HG03457 (cell line): ENCODE results near the gene SERPING1.

Experiments
- ATAC-seq: cut with Tn5 transposase; IDR thresholded peaks from one replicate; pipeline ENCODE4 v1.9.1; 2021; ENCODE audit warnings: moderate number of reproducible peaks; ENCODE audit not compliant: unreplicated experiment

SERPING1 gene

DNA sequence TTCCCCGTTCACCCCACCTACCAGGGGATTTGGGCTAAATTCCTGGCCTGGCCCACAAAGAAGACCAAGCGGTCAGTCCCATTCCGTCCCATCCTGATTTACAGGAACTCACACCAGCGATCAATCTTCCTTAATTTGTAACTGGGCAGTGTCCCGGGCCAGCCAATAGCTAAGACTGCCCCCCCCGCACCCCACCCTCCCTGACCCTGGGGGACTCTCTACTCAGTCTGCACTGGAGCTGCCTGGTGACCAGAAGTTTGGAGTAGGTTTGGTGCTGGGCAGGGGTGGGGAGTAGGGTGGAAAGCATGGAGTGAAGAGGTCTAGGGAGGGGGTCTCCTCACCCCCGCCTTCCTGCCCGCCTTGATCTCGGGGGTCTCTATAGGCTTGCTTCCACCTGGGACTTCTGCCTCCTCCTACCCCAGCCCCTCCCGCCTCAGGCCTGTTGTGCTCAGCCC is at the start of gene SERPING1:
Gene SERPING1 (plus strand): TSS at position 225 of the 455 bp plus-strand sequence. CDS start 586 bp downstream, outside the sequence.
- no peak for ATAC-seq

DNA sequence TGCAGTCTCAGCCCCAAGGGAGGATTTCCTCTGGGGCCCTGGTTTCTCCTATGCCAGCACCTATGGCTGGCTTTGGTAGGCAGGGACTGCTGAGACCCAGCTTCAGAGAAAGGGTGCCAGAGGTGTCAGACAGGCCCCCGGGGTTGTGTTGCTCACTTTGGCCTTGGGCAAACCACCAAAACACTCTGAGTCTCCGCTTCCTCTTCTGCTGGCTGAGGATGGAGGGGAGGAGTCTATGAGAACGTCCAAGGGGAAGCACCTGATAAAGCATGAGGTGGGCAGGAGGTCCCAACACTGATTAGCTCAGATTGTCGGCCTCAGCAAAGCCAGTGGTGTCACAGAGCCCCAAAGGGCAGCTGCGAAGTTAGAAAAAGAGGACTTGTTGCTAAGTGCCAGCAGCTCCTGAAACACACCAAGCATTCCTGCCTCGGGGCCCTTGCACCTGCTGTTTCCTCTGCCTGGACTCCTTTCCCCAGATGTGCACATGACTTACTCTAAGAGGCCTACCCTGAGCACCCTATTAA is 49.6 kb upstream of the SERPING1 start:
- peak; percentile 90 for ATAC-seq

DNA sequence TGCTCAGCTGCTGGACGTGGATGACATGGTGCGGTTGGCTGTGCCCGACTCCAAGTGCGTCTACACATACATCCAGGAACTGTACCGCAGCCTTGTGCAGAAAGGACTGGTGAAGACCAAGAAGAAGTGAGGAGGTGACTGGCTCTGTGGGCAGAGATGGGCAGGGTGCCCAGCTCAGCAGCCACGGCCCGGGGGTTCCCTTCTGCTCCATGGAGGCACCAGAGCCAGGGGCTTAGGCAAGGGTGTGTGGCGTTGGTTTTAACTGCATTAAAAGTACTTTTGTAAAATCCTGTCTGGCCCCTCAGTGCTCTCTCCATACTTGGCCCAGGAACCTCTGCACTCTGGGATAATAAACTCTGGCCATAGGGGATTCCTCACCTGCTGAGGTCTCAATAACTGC is 47.5 kb upstream of the SERPING1 start:
- ATAC-seq = no peak

DNA sequence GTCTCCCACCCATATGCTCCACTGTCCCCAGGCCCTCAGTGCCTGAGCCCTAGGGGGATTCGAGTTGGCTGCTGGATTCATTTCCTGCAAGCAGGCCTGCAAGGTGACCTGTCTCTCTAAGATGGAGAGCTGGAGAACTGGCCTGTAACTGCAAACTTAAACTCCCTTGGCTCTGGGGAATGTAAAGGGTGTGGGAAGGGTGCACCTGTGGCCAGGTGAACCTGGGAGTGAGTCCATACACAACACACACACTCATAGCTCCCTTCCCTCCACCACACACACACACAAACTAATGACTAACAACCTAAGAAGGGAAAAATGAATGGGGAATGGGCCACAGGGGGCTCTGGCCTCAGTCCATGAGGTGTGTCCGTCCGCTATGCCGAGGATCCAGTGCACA is 45.5 kb upstream of the SERPING1 start:
- ATAC-seq = no peak

DNA sequence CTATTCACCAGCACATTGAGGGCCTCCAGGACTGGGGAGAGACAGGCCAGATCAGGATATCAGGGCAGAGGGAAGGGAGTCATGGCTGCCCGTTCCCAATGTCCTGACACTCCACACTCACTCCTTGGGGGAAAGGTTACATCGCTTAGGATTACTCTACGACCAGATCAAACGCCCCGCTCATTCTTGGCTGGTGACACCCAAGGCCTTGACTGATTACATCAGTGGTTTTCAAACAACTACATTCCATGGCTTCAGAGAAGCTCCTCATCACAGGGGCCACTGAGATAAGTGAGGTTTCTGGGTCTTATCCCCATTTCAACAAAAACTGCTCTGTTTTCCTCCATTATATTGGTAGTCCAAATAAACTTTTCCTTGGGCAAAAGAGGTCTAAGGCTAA is 45.0 kb upstream of the SERPING1 start:
- no peak for ATAC-seq

DNA sequence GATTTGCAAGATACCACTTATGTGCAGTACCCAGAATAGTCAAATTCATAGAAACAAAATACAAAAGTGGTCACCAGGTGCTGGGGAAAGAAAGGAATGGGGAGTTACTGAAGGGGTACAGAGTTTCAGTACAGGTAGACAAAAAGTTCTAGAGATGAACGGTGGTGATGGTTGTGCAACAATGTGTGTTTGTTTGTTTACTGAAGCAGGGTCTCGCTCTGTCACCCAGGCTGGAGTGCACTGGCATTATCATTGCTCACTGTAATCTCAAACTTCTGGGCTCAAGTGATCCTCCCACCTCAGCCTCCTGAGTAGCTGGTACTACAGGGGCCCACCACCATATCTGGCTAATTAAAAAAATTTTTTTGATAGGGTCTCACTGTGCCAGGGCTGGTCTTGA is 42.1 kb upstream of the SERPING1 start:
- no peak for ATAC-seq

DNA sequence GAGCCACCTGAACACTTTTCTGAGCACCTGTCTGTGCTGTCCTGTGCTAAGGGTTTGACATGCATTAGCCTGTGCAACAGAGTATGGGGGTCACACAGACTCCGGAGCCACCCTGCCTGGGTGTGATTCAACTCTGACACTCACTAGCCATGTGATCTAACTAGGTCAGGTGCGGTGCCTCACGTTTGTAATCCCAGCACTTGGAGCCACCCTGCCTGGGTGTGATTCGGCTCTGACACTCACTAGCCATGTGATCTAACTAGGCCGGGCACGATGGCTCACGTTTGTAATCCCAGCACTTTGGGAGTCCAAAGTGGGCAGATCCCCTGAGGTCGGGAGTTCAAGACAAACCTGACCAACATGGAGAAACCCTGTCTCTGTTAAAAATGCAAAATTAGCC is 41.4 kb upstream of the SERPING1 start:
- no peak for ATAC-seq

DNA sequence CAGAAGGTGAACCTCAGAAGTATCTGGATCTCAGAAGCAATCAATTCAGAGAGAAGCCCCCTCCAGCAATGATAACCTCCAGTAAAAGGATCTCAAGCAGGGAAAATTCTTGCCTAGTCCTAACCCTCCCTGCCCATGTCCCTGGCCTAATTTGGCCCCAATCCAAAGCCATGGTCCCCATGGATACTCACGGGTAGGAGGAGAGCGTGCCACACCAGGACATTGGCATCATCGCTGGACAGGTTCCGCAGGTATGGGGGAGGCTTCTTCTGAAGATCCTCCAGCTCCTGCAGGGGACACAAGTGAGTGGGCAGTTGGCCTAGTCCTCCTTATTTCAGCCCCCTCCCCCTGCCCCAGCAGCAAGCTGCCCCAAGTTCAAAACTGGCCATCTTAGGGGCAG is 37.3 kb upstream of the SERPING1 start:
- no peak for ATAC-seq

DNA sequence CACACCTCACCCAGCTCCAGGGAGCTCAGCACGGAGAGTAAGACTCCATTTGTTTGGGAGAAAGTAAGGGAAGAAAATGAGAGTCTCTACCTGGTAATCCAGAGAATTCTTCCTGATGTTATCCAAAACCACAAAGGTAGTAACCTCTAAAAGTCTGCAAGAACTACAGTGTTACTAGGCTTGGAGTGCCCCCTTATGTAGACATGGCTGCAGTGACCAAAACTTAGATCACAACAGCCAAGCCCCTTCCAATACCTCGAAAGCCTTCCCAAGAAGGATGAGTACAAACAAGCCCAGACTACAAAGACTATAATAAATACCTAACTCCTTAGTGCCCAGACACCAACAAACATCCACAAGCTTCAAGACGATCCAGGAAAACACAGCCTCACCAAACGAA is 34.9 kb upstream of the SERPING1 start:
- no peak for ATAC-seq

DNA sequence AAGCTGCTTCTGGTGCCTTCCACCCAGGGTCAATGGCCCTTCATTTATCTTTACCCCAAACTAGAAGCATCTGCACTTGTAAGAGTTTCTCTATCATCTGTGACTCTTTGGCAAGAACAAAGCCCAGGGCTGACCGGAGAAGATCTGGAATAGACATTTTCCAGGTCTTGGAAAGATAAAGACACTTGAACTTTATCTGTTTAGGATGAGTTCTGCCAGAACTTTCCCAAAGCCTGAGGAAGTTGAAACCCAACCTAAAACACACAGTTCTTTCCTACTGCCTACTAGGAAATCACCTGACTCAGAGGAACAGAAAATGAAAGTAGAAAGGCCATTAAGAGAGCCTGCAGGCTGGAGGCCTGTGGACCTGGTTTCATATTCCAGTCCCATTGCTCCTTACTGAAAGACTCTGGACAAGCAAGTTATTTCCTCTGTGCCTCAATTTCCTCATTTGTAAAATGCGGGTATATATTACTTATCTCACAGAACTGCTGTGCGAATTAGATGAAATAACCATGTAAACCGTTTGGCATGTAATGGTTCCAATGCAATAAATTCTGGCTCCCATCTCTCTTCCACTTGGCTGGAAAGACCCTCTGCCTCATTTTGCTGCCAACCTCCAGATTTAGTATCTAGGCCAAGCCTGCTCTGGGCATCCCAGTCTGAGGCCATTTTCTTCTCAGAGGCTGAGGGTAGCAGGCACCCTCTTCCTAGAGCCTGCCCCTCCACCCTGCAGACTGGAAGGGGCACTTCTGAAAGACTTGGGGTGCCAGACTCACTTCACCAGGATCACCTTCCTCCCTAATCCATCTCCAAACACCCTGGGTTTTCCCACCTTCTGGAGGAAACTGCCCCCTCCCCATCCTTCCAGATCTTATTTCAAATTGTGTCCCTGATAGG is 31.2 kb upstream of the SERPING1 start:
- ATAC-seq = peak; percentile 46

DNA sequence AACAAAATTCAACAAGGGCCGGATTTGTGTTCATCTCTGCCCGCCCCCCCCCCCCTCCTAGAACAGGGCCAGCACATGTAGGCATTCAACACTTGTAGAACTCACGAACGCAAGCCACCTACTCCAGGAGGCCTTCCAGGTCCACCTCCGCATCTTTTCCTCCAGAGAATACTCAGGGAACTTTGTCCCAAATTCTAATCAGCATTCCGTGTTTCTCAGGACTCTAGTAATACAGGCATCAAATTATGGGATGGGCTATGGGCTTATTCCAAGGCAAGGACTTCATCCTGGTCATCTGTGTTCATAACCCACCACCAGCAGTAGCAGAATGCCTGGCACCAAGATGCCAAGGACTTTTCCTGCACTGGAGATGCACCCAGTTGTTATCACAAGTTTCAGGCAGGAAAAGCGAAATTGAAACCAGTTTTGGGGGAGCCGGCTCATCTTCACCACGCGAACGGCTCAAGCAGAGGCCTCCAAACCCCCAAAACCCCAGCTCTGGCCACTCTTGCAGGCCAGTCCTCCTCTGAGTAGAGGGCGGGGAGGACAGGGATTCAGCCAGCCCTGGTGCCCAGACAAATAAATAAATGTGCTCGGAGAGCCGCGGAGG is 30.5 kb upstream of the SERPING1 start:
- ATAC-seq = no peak

DNA sequence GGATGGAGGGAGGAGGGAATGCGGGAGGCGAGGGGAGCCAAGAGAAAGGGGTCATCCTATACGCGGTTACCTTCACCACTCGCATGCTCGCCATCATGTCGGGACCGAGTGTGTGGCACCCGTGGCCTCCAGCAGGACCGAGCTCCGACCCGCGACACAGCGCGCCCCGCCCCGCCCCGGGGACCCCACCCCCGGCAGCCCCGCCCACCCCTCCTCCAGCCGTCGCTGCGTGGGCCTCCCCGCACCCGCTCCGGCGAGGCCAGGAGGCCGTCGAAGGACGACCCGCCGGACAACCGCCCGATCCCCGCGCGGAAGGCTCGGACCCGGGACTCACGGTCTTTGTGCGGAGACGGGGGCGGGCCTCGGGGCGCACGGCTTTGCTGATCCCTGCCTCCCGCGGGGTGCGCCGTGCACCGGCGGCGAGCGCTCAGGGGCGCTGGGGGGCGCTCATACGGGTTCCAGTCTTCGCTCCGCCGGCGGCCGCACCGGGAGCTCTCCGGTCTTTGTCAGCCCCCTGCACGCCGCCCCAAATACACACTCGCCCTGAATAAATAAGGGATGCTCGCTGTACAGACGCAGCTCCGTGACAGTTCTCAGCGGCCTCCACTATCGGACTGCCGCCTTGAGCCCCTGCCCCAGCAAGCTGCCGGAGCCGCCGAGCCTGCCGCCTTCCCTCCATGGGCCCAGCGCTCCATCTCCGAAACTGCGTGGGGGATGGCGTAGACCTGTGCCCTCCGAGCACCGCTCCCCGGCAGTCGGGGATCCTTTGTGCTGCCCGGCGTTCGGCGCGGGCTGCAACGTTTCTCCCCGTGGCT is 29.8 kb upstream of the SERPING1 start, which contains the start of gene UBE2L6:
Gene UBE2L6 (minus strand): TSS at position 158 of the 815 bp plus-strand sequence. CDS start 61 bp downstream, at position 97.
- ATAC-seq = peak; percentile 70

DNA sequence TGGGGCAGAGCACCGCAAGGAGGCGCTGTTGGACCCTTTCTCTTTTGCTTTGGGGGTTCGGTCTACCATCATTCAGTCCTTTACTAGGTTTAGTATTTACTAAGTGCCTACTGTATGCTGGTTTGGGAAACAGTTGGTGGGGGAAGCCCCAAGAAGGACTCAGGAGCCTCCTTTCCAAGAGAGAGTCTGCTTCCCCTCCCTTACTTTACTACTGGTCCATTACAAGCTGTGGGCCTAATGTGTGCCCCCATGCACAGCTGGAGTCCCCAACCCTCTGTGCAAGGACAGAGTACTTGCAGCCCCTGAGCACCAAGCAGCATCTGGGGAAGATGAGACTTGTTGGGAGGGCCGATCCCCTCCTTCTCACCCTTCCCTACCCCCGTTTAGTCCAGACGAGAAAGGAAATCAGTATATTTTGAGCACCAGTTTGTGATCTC is 29.1 kb upstream of the SERPING1 start:
- ATAC-seq = peak; percentile 7

DNA sequence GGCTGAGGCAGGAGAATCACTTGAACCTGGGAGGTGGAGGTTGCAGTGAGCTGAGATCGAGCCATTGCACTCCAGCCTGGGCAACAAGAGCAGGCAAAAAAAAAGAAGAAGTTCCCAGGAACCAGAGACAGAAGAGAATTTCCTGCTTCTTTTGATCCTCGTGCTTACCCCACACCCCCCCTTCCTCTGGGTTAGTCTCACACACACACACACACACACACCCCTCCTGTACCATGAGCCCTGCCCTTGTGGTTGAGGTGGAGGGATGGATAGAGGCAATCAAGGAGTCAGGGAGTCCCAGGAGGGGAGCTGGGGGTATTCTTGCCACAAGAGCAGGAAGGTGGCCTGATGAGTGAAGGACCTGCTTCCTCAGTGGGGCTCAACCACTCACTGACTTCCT is 25.9 kb upstream of the SERPING1 start:
- ATAC-seq = no peak

DNA sequence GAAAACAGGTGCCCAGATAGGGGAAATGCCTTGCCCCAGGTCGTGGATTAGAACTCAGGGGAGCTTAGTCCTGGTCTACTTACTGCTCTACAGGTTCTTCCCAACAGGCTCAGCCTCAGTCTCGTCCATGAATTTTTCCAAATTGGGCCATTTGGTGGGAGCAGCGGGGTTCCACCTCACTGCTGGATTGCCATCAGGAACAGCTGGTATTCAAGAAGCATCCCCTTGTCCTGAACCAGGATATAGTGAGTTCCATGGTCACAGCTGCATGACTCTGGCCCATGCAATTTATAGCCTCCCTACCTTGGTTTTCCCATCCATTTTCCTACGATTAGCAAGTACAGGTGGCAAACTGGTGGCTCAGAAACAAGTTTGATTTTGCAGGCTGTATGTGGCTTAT is 23.4 kb upstream of the SERPING1 start:
- ATAC-seq = no peak

DNA sequence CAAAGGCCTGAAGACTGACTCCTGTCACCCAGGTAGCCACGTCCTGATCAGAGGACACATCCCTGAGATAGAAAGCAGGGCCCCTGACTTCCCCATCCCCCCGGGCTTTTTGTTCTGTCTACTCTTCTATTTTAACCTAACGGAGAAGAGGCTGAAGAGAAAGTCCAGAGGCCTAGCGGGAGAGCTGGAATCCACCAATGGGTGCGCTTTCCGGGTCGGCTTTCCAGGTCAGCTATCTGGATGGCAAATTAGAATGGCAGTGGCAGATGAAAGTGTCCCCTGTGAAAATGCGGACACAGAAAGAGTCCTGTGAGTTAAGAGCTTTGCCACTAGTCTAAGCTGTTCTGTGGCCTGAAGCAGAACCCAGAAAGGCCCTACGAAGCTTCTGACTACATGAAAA is 13.1 kb upstream of the SERPING1 start:
- ATAC-seq = no peak

DNA sequence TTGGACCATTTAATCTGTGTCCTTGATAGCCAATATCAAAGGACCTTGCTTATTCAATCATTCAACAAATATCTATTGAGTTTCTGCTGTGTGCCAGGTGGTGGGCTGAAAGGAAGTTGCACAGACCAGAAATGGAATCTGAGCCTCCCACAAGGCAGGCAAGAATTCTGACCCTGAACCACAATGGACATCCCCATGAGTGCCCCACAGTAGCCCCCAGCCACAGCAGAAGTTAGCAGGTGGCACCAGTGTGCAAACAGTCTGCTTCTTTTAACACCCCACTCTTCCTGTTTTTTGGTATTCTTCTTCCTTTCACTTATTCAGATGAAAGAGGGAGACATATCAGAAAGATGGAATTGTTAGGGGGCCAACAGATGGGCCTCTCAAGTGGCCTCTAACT is 12.2 kb upstream of the SERPING1 start:
- no peak for ATAC-seq

DNA sequence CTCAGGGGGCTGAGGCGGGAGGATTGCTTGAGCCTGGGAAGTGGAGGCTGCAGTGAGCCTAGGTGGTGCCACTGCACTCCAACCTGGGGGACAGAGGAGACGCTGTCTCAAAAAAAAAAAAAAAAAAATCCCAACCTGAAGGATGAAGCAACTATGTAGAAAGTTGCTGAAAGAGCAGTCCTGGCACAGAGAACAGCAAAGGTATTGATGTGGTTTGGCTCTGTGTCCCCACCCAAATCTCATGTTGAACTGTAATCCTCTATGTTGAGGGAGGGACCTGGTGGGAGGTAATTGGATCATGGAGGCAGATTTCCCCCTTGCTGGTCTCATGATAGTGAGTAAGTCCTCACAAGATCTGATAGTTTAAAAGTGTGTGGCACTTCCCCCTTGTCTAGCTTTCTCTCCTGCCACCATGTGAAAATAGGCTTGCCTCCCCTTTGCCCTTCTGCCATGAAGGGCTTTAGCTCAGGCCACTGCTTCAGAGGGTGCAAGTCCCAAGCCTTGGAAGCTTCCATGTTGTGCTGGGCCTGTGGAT is 10.7 kb upstream of the SERPING1 start:
- no peak for ATAC-seq

DNA sequence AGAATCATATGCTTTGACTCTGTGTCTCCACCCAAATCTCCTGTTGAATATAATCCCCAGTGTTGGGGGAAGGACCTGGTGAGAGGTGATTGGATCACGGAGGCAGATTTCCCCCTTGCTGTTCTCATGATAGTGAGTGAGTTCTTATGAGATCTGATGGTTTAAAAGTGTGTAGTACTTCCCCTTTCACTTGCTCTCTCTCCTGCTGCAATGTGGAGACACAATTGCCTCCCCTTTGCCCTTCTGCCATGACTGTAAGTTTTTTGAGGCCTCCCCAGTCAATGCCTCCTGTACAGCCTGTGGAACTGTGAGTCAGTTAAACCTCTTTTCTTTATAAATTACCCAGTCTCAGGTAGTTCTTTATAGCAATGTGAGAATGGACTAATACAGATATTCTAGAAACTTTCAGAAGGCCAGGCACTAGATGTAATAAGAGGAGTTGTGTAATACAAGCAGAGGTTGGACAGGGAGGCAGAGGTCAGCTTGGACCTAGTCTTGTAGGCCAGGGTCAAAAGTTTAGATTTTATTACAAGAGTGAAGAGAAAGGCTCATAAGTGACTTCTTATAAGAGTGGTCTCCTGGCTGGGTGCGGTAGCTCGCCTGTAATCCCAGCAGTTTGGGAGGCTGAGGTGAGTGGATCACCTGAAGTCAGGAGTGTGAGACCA is 9.3 kb upstream of the SERPING1 start:
- no peak for ATAC-seq

DNA sequence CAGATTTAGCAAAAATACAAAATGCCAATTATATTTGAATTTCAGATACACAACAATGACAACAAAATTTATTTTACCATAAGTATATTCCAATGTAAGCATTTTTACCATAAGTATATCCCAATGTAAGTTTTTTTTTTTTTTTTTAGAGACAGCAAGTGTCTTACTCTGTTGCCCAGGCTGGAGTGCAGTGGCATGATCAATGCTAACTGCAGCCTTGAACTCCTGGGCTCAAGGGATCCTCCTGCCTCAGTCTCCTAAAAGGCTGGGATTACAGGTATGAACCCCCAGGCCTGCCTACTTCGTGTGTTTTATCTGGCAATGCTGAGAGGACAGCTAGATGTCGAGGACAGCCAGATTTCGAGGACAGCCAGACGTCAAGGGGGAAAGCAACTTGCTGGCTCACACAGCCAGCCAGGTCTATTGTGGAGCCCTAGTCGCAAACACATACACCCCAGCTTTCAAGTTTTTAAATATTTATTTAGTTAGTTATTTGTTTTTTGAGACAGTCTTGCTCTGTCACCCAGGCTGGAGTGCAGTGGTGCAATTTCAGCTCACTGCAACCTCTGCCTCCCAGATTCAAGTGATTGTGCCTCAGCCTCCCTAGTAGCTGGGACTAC is 1.1 kb upstream of the SERPING1 start:
- ATAC-seq = no peak
